Activated CD4-positive, alpha-beta T cell treated with anti-CD3 and anti-CD28 coated beads, Interleukin-2, amount 10 ng/mL, durations not matched to agents 7 days and 5 days (primary cell): ENCODE measurements around the gene VWA5B1. TPM values are rescaled to one million over a fixed set of nuclear protein-coding genes. Genes with fewer than 3 reads are reported as not detected.

Experiments used
- CTCF ChIA-PET: fragments of 350-600 bp; sonication (Branson Sonifier 250); formaldehyde crosslinking; loops from one replicate; lab custom pipeline; 2021; ENCODE audit warnings: antibody characterized with exemption; lab: Charles Lee
- POLR2A ChIA-PET: fragments of 350-600 bp; sonication (Branson Sonifier 250); formaldehyde crosslinking; loops from one replicate; lab custom pipeline; 2021; ENCODE audit warnings: antibody characterized with exemption; lab: Charles Lee
- DNase-seq: peaks from one replicate; pipeline ENCODE4 v3.0.0-alpha.2; 2020
- H3K27ac Mint-ChIP-seq: one replicate; pipeline ENCODE4 v1.8.0; 2021; ENCODE audit warnings: mild to moderate bottlenecking, moderate library complexity, mixed read lengths
- H3K27me3 Mint-ChIP-seq: one replicate; pipeline ENCODE4 v1.8.0; 2021; ENCODE audit warnings: mixed read lengths
- H3K36me3 Mint-ChIP-seq: one replicate; pipeline ENCODE4 v1.8.0; 2021; ENCODE audit warnings: low read depth, mixed read lengths
- H3K4me1 Mint-ChIP-seq: one replicate; pipeline ENCODE4 v1.8.0; 2021; ENCODE audit warnings: mixed read lengths
- H3K4me3 Mint-ChIP-seq: one replicate; pipeline ENCODE4 v1.8.0; 2021; ENCODE audit warnings: mild to moderate bottlenecking, moderate library complexity, mixed read lengths
- H3K9me3 Mint-ChIP-seq: one replicate; pipeline ENCODE4 v1.8.0; 2021; ENCODE audit warnings: mixed read lengths
- total RNA-seq, 2 experiments: library from RNA; stranded (reverse); gene quantifications; one replicate each; pipeline ENCODE4 v1.2.3, GENCODE V29; 2021

The VWA5B1 gene
- total RNA-seq, 2 experiments from 2014 or later = 0.15 TPM; not detected in 1

- ChIA-PET POLR2A (no interaction called here), CTCF (interaction anchor here (0.6 to 1.0 kb wide), 3 partner anchors 34 to 849 kb away, joined by 3 read pairs; no protein-coding TSS in a partner anchor)
- H3K36me3 Mint-ChIP-seq = no peaks in the 10 kb centered on the region
- peaks cover 18% of the 10 kb centered on the region for H3K27me3 Mint-ChIP-seq
- H3K4me3 Mint-ChIP-seq = no peak overlapping the region
- DNase-seq = no peak
- H3K27ac Mint-ChIP-seq = no peak overlapping the region
- no peaks in the 10 kb centered on the region for H3K4me1 Mint-ChIP-seq
- H3K9me3 Mint-ChIP-seq = no peaks in the 10 kb centered on the region
These were observed 39.3 kb downstream of the VWA5B1 start for GRCh38 chr1:20329793-20330542.

DNA sequence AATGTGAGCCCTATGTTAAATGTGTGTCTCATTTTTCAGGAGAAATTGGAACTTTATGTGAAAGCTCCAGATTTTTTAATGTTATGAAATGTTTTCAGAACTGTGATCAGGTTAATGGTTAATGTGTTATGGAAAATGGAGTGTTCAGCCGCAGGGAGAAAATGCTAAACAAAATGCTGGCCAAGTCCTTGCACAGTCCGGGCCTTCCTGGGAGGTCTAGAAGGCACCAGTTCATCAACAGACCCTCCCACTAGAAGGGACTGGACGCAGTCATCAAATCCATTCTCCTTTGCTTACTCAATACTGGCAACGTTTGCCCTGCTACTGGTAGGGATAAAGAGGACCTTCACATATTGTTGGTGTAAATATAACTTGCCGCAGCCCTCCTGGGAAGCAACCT lies 43.4 kb downstream of the VWA5B1 start:
- no peaks in the 10 kb centered on the region for H3K36me3 Mint-ChIP-seq
- CTCF ChIA-PET = no interaction called here
- no peaks in the 10 kb centered on the region for H3K9me3 Mint-ChIP-seq
- H3K27me3 Mint-ChIP-seq = peaks cover 8% of the 10 kb centered on the region
- no peak overlapping the region for H3K4me3 Mint-ChIP-seq
- DNase-seq = no peak
- no peak overlapping the region for H3K27ac Mint-ChIP-seq
- POLR2A ChIA-PET = interaction anchor here (0.6 kb wide), 1 partner anchor 20 kb away, joined by 3 read pairs; no protein-coding TSS in a partner anchor
- no peaks in the 10 kb centered on the region for H3K4me1 Mint-ChIP-seq

GRCh38 chr1:20336105-20336605 lies 45.5 kb downstream of the VWA5B1 start:
- no peaks in the 10 kb centered on the region for H3K9me3 Mint-ChIP-seq
- peaks cover 8% of the 10 kb centered on the region for H3K27me3 Mint-ChIP-seq
- DNase-seq = no peak
- ChIA-PET POLR2A (no interaction called here), CTCF (no interaction called here)
- H3K4me3 Mint-ChIP-seq = no peak overlapping the region
- no peak overlapping the region for H3K27ac Mint-ChIP-seq
- no peaks in the 10 kb centered on the region for H3K36me3 Mint-ChIP-seq
- H3K4me1 Mint-ChIP-seq = no peaks in the 10 kb centered on the region

GRCh38 chr1:20337581-20337980 lies 46.9 kb downstream of the VWA5B1 start:
- ChIA-PET POLR2A (no interaction called here), CTCF (interaction anchor here (0.9 kb wide), 1 partner anchor 20 kb away, joined by 3 read pairs; no protein-coding TSS in a partner anchor)
- Mint-ChIP-seq H3K27me3 (peaks cover 14% of the 10 kb centered on the region), H3K36me3 (no peaks in the 10 kb centered on the region), H3K4me1 (no peaks in the 10 kb centered on the region), H3K9me3 (no peaks in the 10 kb centered on the region), H3K4me3 (no peak overlapping the region), H3K27ac (no peak overlapping the region)
- no peak for DNase-seq

GRCh38 chr1:20339811-20340457 lies 49.3 kb downstream of the VWA5B1 start:
- DNase-seq = no peak
- peaks cover 25% of the 10 kb centered on the region for H3K27me3 Mint-ChIP-seq
- no peak overlapping the region for H3K27ac Mint-ChIP-seq
- H3K4me3 Mint-ChIP-seq = no peak overlapping the region
- CTCF ChIA-PET = no interaction called here
- H3K36me3 Mint-ChIP-seq = no peaks in the 10 kb centered on the region
- POLR2A ChIA-PET = no interaction called here
- H3K4me1 Mint-ChIP-seq = peaks cover 4% of the 10 kb centered on the region
- H3K9me3 Mint-ChIP-seq = no peaks in the 10 kb centered on the region

GRCh38 chr1:20342294-20343148 lies 51.8 kb downstream of the VWA5B1 start:
- no peaks in the 10 kb centered on the region for H3K36me3 Mint-ChIP-seq
- ChIA-PET POLR2A (no interaction called here), CTCF (no interaction called here)
- H3K27me3 Mint-ChIP-seq = peaks cover 24% of the 10 kb centered on the region
- H3K27ac Mint-ChIP-seq = no peak overlapping the region
- DNase-seq = no peak
- H3K4me3 Mint-ChIP-seq = no peak overlapping the region
- H3K9me3 Mint-ChIP-seq = peaks cover 2% of the 10 kb centered on the region
- peaks cover 4% of the 10 kb centered on the region for H3K4me1 Mint-ChIP-seq

DNA sequence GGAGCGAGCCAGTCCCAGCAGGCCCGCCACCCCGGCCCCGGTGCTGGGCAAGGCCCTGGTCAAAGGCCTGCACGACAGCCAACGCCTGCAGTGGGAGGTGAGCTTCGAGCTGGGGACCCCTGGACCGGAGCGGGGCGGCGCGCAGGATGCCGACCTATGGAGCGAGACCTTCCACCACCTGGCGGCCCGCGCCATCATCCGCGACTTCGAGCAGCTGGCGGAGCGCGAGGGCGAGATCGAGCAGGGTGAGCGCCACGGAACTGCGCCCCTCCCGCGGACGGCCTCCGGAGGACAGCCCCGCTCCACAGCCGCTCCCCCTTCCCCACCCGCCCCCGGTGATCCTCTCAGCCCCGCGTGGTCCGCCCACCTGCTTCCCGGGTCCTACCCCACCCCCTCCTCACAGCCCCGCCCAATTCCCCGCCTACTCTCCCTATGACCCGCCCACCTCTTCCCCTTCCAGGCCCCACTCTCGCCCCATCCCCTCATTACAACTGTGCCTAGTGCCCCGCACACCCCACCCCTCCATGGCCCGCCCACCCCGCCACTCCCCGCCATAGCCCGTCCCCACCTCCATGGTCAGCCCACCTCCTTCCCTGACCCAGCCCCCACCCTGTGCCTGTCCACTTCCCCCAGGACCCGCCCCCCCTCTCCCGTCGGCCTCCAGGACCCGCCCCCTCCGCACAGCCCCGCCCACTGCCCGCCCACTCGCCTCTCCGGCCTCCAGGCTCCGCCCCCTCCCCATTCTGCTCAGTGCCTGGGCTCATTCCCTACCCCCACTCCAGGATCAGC lies 52.7 kb downstream of the VWA5B1 start:
- no peak overlapping the region for H3K4me3 Mint-ChIP-seq

GRCh38 chr1:20343938-20344302 lies 53.2 kb downstream of the VWA5B1 start:
- no peak for DNase-seq

More for the DNA sequence above, 52.7 kb downstream of the VWA5B1 start:
- no peak for DNase-seq
- H3K27ac Mint-ChIP-seq = no peak overlapping the region
- POLR2A ChIA-PET = no interaction called here
- H3K4me1 Mint-ChIP-seq = peaks cover 4% of the 10 kb centered on the region
- peaks cover 2% of the 10 kb centered on the region for H3K9me3 Mint-ChIP-seq
- CTCF ChIA-PET = no interaction called here
- peaks cover 24% of the 10 kb centered on the region for H3K27me3 Mint-ChIP-seq
- H3K36me3 Mint-ChIP-seq = no peaks in the 10 kb centered on the region

DNA sequence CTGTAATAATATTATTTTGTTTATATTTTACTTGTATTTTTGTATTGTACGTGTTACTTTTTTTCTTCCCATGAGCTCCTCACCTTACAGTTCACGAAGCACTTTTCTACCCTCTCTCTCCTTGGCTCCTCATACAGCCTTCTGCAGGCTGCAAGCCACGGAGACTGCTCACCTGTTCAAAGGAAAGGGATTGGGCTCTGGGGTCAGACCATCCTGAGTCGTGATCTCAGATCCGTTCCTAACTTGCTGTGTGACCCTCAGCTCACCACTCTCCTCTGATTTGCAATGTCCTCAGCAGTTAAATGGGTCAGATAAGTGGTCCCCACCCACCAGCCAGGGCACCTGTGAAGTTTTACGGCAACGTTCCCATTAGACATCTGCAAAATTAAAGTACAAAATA lies 54.1 kb downstream of the VWA5B1 start:
- Mint-ChIP-seq H3K4me3 (no peak overlapping the region), H3K27me3 (peaks cover 24% of the 10 kb centered on the region), H3K9me3 (peaks cover 2% of the 10 kb centered on the region), H3K36me3 (no peaks in the 10 kb centered on the region), H3K27ac (no peak overlapping the region), H3K4me1 (peaks cover 4% of the 10 kb centered on the region)
- POLR2A ChIA-PET = no interaction called here
- CTCF ChIA-PET = no interaction called here
- DNase-seq = no peak

More at GRCh38 chr1:20343938-20344302, 53.2 kb downstream of the VWA5B1 start:
- H3K4me1 Mint-ChIP-seq = peaks cover 4% of the 10 kb centered on the region
- POLR2A ChIA-PET = no interaction called here
- H3K4me3 Mint-ChIP-seq = no peak overlapping the region
- H3K27me3 Mint-ChIP-seq = peaks cover 24% of the 10 kb centered on the region
- H3K27ac Mint-ChIP-seq = no peak overlapping the region
- CTCF ChIA-PET = no interaction called here
- no peaks in the 10 kb centered on the region for H3K36me3 Mint-ChIP-seq
- H3K9me3 Mint-ChIP-seq = peaks cover 2% of the 10 kb centered on the region

DNA sequence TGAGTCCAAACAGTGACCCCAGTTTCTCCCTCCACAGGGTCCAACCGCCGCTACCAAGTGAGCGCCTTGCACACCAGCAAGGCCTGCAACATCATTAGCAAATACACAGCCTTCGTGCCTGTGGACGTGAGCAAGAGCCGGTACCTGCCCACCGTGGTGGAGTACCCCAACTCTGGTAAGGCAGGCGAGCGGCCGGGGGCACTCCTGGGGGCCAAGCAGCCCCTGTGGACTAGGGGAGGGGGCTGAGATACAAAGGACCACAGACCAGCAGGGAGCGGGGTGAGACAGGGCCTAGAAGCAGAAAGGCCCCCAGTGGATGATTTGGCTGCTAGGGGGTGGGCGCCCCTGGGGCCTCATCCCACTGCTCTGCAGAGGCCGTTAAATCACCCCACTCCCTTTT lies 54.7 kb downstream of the VWA5B1 start:
- H3K4me1 Mint-ChIP-seq = peaks cover 4% of the 10 kb centered on the region
- POLR2A ChIA-PET = no interaction called here

DNA sequence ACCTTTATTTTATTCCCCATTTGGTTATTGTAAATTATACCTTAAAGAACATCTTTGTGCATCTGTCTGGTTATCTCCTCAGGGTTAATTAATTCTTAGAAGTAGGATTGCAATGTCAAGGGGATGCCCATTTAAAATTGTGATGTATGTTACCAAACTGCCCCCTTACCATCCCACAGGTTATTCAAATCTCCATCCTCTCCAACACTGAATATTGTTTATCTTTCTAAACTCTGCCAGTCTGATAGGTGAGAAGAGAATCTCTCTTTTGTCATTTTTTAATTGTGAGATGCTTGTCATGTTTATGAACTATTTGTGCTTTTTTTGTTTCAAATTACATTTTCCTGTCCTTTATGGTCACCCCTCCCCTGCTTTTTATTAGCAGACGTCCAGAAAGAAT lies 55.8 kb downstream of the VWA5B1 start:
- CTCF ChIA-PET = no interaction called here
- Mint-ChIP-seq H3K36me3 (no peaks in the 10 kb centered on the region), H3K27me3 (peaks cover 24% of the 10 kb centered on the region), H3K4me3 (no peak overlapping the region), H3K4me1 (peaks cover 4% of the 10 kb centered on the region), H3K9me3 (peaks cover 2% of the 10 kb centered on the region), H3K27ac (no peak overlapping the region)
- POLR2A ChIA-PET = no interaction called here
- DNase-seq = no peak

More for the DNA sequence above, 54.7 kb downstream of the VWA5B1 start:
- CTCF ChIA-PET = no interaction called here
- Mint-ChIP-seq H3K36me3 (no peaks in the 10 kb centered on the region), H3K4me3 (no peak overlapping the region), H3K27ac (no peak overlapping the region), H3K9me3 (peaks cover 2% of the 10 kb centered on the region), H3K27me3 (peaks cover 24% of the 10 kb centered on the region)
- no peak for DNase-seq

DNA sequence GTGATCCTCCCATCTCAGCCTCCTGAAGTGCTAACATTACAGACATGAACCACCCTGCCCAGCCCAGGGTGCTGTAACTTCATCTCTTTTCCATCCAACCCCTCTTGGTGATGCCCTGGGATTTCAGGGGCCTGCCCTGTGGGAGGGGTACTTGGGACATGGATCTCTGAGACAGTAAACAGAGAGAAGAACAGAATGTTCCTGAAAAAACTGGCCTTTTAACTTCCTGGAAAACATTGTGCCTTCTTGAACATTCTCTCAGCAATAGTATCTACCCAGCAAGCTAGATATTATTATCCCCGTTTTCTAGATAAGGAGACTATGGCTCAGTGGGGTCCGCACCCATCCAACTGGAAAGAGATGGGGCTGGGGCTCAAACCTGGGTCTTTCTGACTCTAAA lies 57.0 kb downstream of the VWA5B1 start:
- no peaks in the 10 kb centered on the region for H3K36me3 Mint-ChIP-seq
- H3K27me3 Mint-ChIP-seq = peaks cover 16% of the 10 kb centered on the region
- POLR2A ChIA-PET = no interaction called here
- CTCF ChIA-PET = no interaction called here
- H3K27ac Mint-ChIP-seq = no peak overlapping the region
- H3K4me3 Mint-ChIP-seq = no peak overlapping the region
- peaks cover 2% of the 10 kb centered on the region for H3K9me3 Mint-ChIP-seq
- no peak for DNase-seq
- H3K4me1 Mint-ChIP-seq = peaks cover 4% of the 10 kb centered on the region
